ENCODE results near the gene DTX2. TPM values are rescaled to one million over a fixed set of nuclear protein-coding genes. Genes with fewer than 3 reads are reported as not detected.
A peak's percentile ranks its signal among the peaks of the same experiment; 100 is the strongest.
"Not testable (repeated sequence)": the region's sequence is repeated elsewhere in the genome, so short reads cannot be mapped to it uniquely, and the experiment has no call there.

Gene DTX2
- total RNA-seq, 2 donors from 2014 or later, result 34.1 to 38.3 TPM

DNA sequence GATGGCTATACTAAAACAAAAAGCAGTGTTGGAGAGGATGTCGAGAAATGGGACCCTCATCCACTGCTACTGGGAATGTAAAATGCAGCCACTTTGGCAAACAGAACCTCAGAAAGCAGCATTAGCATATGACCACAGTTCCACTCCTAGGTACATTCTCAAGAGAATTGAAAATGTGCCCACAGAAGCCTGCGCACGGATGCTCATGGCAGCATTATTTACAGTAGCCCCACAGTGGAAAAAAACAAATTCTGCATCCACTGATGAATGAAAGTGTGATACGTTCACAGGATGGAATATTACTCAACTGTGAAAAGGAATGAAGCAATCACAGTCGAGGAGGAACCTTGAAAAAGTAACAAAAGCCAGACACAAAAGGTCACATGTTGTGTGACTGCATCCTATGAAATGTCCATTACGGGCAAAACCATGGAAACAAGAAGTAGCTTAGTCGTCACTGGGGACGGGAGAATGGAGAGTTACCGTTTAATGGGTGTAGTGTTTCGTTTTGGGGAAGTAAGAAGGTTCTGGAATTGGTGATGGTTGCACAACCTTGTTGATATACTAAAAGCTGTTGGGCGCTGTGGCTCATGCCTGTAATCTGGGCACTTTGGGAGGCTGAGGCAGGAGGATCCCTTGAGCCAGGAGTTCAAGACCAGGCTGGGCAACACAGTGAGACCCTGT is 46.4 kb downstream of the DTX2 start:
- TF ChIP-seq CTCF (conservative IDR thresholded peaks at IDR 0.05), result no peak
- Histone ChIP-seq H3K27ac (ENCODE audit: low read depth, low read length) (no peak overlapping the region), H3K9me3 (ENCODE audit: control insufficient read depth, low read length) (no peaks in the 10 kb centered on the region), H3K36me3 (ENCODE audit: control insufficient read depth, insufficient read depth, low read length) (no peaks in the 10 kb centered on the region), H3K27me3 (ENCODE audit: control insufficient read depth, insufficient read depth, low read length, poor library complexity, severe bottlenecking) (no peaks in the 10 kb centered on the region), H3K4me3 (ENCODE audit: low read length) (no peak overlapping the region), H3K9ac (ENCODE audit: extremely low read depth, low read length, poor library complexity, severe bottlenecking) (no peak overlapping the region), H3K4me1 (ENCODE audit: control insufficient read depth, insufficient read depth, low read length) (peaks cover 3% of the 10 kb centered on the region)
- H3K27me3 Mint-ChIP-seq (ENCODE audit: insufficient read depth), result no peaks in the 10 kb centered on the region
- DNase-seq, result peak; percentile 29
- peaks cover 4% of the 10 kb centered on the region for H3K4me1 Mint-ChIP-seq
- WGBS, 2 experiments (ENCODE audit: insufficient coverage in 1 of 2, insufficient read length in 1 of 2), result 82 to 86% methylated on average over 9 to 11 of the region's 11 CpGs
- no peaks in the 10 kb centered on the region for H3K9me3 Mint-ChIP-seq
- no peak overlapping the region for H3K4me3 Mint-ChIP-seq
- peaks cover 9% of the 10 kb centered on the region for H3K36me3 Mint-ChIP-seq (ENCODE audit: low read depth)
- no peak overlapping the region for H3K27ac Mint-ChIP-seq

GRCh38 chr7:76509931-76510877 is 48.7 kb downstream of the DTX2 start, which contains the start of gene UPK3B:
TSS of gene UPK3B (plus strand) at chr7:76510552. CDS start at chr7:76510653, 101 bp downstream.
- Mint-ChIP-seq H3K4me1 (peaks cover 4% of the 10 kb centered on the region), H3K27ac (no peak within 1 kb of the TSS), H3K36me3 (ENCODE audit: low read depth) (peaks cover 9% of the 10 kb centered on the region), H3K4me3 (no peak within 1 kb of the TSS), H3K9me3 (no peaks in the 10 kb centered on the region), H3K27me3 (ENCODE audit: insufficient read depth) (no peaks in the 10 kb centered on the region)
- H3K9ac ChIP-seq (ENCODE audit: extremely low read depth, low read length, poor library complexity, severe bottlenecking), result no peak within 1 kb of the TSS
- no peaks in the 10 kb centered on the region for H3K9me3 ChIP-seq (ENCODE audit: control insufficient read depth, low read length)
- peaks cover 3% of the 10 kb centered on the region for H3K4me1 ChIP-seq (ENCODE audit: control insufficient read depth, insufficient read depth, low read length)
- peak; percentile 89 for DNase-seq
- H3K27ac ChIP-seq (ENCODE audit: low read depth, low read length), result no peak within 1 kb of the TSS
- WGBS, 2 experiments (ENCODE audit: insufficient coverage in 1 of 2, insufficient read length in 1 of 2), result 57 to 75% methylated on average over 5 to 17 of the region's 20 CpGs
- H3K4me3 ChIP-seq (ENCODE audit: low read length), result no peak within 1 kb of the TSS
- no peaks in the 10 kb centered on the region for H3K36me3 ChIP-seq (ENCODE audit: control insufficient read depth, insufficient read depth, low read length)
- TF ChIP-seq CTCF (conservative IDR thresholded peaks at IDR 0.05), result peak; percentile 17
- no peaks in the 10 kb centered on the region for H3K27me3 ChIP-seq (ENCODE audit: control insufficient read depth, insufficient read depth, low read length, poor library complexity, severe bottlenecking)

DNA sequence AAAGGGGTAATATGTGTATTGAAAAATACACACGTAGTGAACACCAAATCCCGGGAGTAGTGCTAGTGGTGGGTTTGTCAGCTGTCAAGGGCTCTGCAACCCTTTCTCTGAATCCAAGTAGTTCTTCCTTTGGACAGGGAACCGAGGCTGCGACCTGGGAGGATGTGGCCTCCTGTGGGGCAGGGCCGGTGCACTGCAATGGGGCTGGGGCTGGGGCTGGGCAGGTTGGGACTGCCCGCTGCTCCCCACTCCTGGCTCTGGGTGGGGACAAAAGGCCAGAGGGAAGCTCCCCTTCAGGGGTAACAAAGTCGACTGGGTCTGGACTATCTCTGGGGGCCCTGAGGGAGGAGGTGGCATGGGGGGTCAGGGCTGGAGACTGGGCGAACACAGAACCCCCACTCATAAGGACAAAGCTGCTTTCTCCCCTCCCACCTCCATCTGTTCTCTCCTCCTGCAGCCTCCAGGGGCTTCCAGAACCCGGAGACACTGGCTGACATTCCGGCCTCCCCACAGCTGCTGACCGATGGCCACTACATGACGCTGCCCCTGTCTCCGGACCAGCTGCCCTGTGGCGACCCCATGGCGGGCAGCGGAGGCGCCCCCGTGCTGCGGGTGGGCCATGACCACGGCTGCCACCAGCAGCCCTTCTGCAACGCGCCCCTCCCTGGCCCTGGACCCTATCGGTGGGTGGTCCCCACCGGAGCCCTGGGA is 49.8 kb downstream of the DTX2 start:
- not testable (repeated sequence) for H3K4me3 ChIP-seq (ENCODE audit: low read length); H3K36me3 Mint-ChIP-seq (ENCODE audit: low read depth); H3K4me1 Mint-ChIP-seq; H3K27me3 Mint-ChIP-seq (ENCODE audit: insufficient read depth); H3K27ac ChIP-seq (ENCODE audit: low read depth, low read length); H3K27me3 ChIP-seq (ENCODE audit: control insufficient read depth, insufficient read depth, low read length, poor library complexity, severe bottlenecking); H3K9ac ChIP-seq (ENCODE audit: extremely low read depth, low read length, poor library complexity, severe bottlenecking); H3K27ac Mint-ChIP-seq; H3K9me3 ChIP-seq (ENCODE audit: control insufficient read depth, low read length); H3K4me3 Mint-ChIP-seq; H3K4me1 ChIP-seq (ENCODE audit: control insufficient read depth, insufficient read depth, low read length); H3K9me3 Mint-ChIP-seq; H3K36me3 ChIP-seq (ENCODE audit: control insufficient read depth, insufficient read depth, low read length)
- DNase-seq, result peak; percentile 42
- WGBS, 2 experiments (ENCODE audit: insufficient coverage in 1 of 2, insufficient read length in 1 of 2), result 91 to 100% methylated on average over 1 to 9 of the region's 24 CpGs

DNA sequence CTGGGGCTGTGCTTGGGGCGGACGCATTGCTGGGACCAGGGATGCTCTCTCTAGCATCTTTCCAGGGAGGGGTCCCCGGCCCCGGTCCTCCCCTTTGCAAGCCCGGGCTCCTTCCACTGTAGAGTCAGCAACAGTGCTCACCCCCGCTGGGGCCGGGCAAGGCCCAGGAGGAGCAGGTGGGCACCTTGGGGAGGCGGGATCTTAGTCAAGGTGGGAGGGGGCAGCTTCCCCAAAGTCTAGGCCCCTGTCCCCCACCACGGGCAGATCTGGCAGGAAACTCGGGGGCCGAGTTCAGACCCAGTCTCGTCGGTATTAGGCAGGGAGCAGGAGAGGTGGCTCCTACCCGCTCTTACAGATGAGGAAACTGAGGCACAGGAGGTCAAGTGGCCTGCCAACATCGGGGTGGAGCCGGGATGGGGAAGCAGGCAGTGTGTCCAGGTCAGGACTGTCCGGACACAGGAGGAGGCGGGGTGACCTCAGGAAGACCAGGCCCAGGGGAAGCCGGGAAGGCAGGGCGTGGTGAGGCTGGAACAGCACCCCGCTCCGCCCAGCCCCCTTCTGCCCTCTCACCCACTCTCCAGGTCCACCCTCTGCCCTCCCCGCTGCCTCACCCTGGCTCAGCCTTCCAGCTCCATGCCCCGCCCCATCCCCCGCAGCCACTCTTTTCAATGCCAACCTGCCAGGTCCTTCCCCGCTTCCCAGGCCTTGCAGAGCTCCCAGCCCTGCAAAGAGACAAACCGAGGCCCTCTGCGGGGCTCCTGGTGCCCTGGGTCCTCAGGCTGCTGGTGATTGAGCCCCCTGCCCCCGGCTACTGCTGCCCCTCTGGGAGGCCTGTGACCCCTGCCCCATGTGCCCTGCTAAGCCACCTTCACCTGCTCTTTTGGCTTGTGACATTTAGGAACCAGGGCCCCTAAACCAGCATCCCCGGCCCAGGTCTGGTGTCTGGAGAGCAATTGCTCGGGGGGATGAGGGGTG is 50.7 kb downstream of the DTX2 start:
- not testable (repeated sequence) for H3K9ac ChIP-seq (ENCODE audit: extremely low read depth, low read length, poor library complexity, severe bottlenecking); H3K9me3 ChIP-seq (ENCODE audit: control insufficient read depth, low read length); H3K9me3 Mint-ChIP-seq; H3K27ac ChIP-seq (ENCODE audit: low read depth, low read length); H3K27ac Mint-ChIP-seq; H3K36me3 Mint-ChIP-seq (ENCODE audit: low read depth); H3K27me3 Mint-ChIP-seq (ENCODE audit: insufficient read depth); H3K4me3 ChIP-seq (ENCODE audit: low read length); H3K27me3 ChIP-seq (ENCODE audit: control insufficient read depth, insufficient read depth, low read length, poor library complexity, severe bottlenecking); H3K36me3 ChIP-seq (ENCODE audit: control insufficient read depth, insufficient read depth, low read length); H3K4me3 Mint-ChIP-seq; H3K4me1 Mint-ChIP-seq; H3K4me1 ChIP-seq (ENCODE audit: control insufficient read depth, insufficient read depth, low read length)
- WGBS, 2 experiments (ENCODE audit: insufficient coverage in 1 of 2, insufficient read length in 1 of 2), result 87% methylated on average over 3 of the region's 31 CpGs; no CpG with 5 or more reads in 1 of the 2 experiments
- DNase-seq, result peak; percentile 10
